Gastrocnemius medialis (tissue), 4 donors: ENCODE measurements around the gene DSC2. TPM values are rescaled to one million over a fixed set of nuclear protein-coding genes. Genes with fewer than 3 reads are reported as not detected.

Experiments used
- ATAC-seq, 2 donors: fragments of 150-250 bp; one replicate each; pipeline ENCODE4 v1.9.1; 2016
- DNase-seq, 2 donors: peaks; one replicate each; pipeline ENCODE4 v3.0.0-alpha.2; 2019
- H3K27ac ChIP-seq, 4 donors: fragments of 200-600 bp; sonication (generic); 1 replicate in 1 of 4; 2 replicates in 3 of 4; pipeline ENCODE4 v1.5.1; 2016 to 2018; ENCODE audit warnings: mild to moderate bottlenecking in 2 of 4, moderate library complexity in 1 of 4
- H3K27me3 ChIP-seq, 3 donors: fragments of 200-600 bp; sonication (generic) in 2 of 3; 1 replicate in 1 of 3; 2 replicates in 2 of 3; pipeline versions ENCODE4 v1.5.1 to v1.6.0; 2016 to 2019; ENCODE audit warnings: mild to moderate bottlenecking in 1 of 3, moderate library complexity in 1 of 3
- H3K36me3 ChIP-seq, 2 donors: fragments of 200-600 bp; sonication (generic) in 1 of 2; one replicate each; pipeline ENCODE4 v1.5.1; 2017 to 2018
- H3K4me1 ChIP-seq, 2 donors: fragments of 200-600 bp; sonication (generic) in 1 of 2; one replicate each; pipeline ENCODE4 v1.5.1; 2016 to 2017; ENCODE audit warnings: mild to moderate bottlenecking in 2 of 2
- H3K4me3 ChIP-seq, 4 donors: fragments of 200-600 bp; sonication (generic) in 3 of 4; 1 replicate in 1 of 4; 2 replicates in 3 of 4; pipeline ENCODE4 v1.5.1; 2016 to 2019; ENCODE audit warnings: mild to moderate bottlenecking in 2 of 4
- H3K9me3 ChIP-seq, 3 donors: fragments of 200-600 bp; sonication (generic) in 2 of 3; 1 replicate in 1 of 3; 2 replicates in 2 of 3; pipeline ENCODE4 v1.5.1; 2016 to 2019
- CTCF ChIP-seq, 5 experiments: fragments of 450-650 bp in 3 of 5; fragments of 200-600 bp in 2 of 5; sonication (generic) in 2 of 5; IDR thresholded peaks in 4 of 5; conservative IDR thresholded peaks in 1 of 5; 1 replicate in 4 of 5; 2 replicates in 1 of 5; pipeline ENCODE4 v1.5.1; 2016 to 2019; ENCODE audit warnings: antibody characterized with exemption in 5 of 5, mild to moderate bottlenecking in 3 of 5, moderate library complexity in 3 of 5
- POLR2A ChIP-seq, 2 donors: fragments of 450-650 bp; IDR thresholded peaks; one replicate each; pipeline ENCODE4 v1.6.1; 2017; ENCODE audit warnings: antibody characterized with exemption in 2 of 2, mild to moderate bottlenecking in 2 of 2, moderate library complexity in 2 of 2
- in situ Hi-C, 4 donors: fragments of 200-750 bp; cut with MboI; loops; one replicate each; pipeline versions ENCODE4 v1.15.0 to v1.8.0; 2017; ENCODE audit warnings: low sequenced_read_pairs in 4 of 4
- intact Hi-C: fragments of 100-400 bp; cut with DNase I; formaldehyde crosslinking; loops from one replicate; pipeline ENCODE4 v1.15.1; 2023; ENCODE audit warnings: low total_unique reads
- total RNA-seq, 4 donors: library from RNA; depleted of rRNA; stranded (reverse); fragments of >200 nt; gene quantifications; one replicate each; pipeline versions ENCODE4 v1.1.0 to v1.2.3, GENCODE V29; 2016

The DSC2 gene
- total RNA-seq, 4 donors from 2014 or later, result 0.56 to 1.2 (median 0.73) TPM

GRCh38 chr18:31099450-31100230 lies 2.6 kb downstream of the DSC2 start:
- DNase-seq (no peak), ATAC-seq (no peak)
- Histone ChIP-seq H3K4me3 (no peak overlapping the region), H3K27me3 (peaks cover 0 to 15% (median 6%) of the 10 kb centered on the region in 3 donors), H3K27ac (no peak overlapping the region), H3K4me1 (no peaks in the 10 kb centered on the region), H3K9me3 (no peaks in the 10 kb centered on the region), H3K36me3 (no peaks in the 10 kb centered on the region)
- intact Hi-C loops (no loop called here), in situ Hi-C loops (loop anchor here in 1 of 4 donors (25.0 kb wide), 1 partner anchor 88 kb away; no protein-coding TSS in a partner anchor)
- TF ChIP-seq POLR2A (IDR thresholded peaks at IDR 0.05) (no peak), CTCF (IDR thresholded peaks at IDR 0.05 in 4 of 5, conservative IDR thresholded peaks at IDR 0.05 in 1 of 5) (no peak)

GRCh38 chr18:31098878-31099277 lies 3.3 kb downstream of the DSC2 start:
- no peaks in the 10 kb centered on the region for H3K4me1 ChIP-seq
- no peak overlapping the region for H3K27ac ChIP-seq
- DNase-seq (no peak), ATAC-seq (no peak)
- TF ChIP-seq CTCF (IDR thresholded peaks at IDR 0.05 in 4 of 5, conservative IDR thresholded peaks at IDR 0.05 in 1 of 5) (no peak), POLR2A (IDR thresholded peaks at IDR 0.05) (no peak)
- H3K36me3 ChIP-seq, result no peaks in the 10 kb centered on the region
- no peak overlapping the region for H3K4me3 ChIP-seq
- H3K9me3 ChIP-seq, result no peaks in the 10 kb centered on the region
- in situ Hi-C loops (loop anchor here in 1 of 4 donors (25.0 kb wide), 1 partner anchor 88 kb away; no protein-coding TSS in a partner anchor), intact Hi-C loops (no loop called here)
- peaks cover 0 to 15% (median 6%) of the 10 kb centered on the region in 3 donors for H3K27me3 ChIP-seq

- Histone ChIP-seq H3K36me3 (no peaks in the 10 kb centered on the region), H3K4me3 (no peak overlapping the region), H3K27ac (no peak overlapping the region), H3K27me3 (peaks cover 0 to 15% (median 6%) of the 10 kb centered on the region in 3 donors), H3K4me1 (no peaks in the 10 kb centered on the region), H3K9me3 (no peaks in the 10 kb centered on the region)
- ATAC-seq (no peak), DNase-seq (no peak)
- in situ Hi-C loops, result loop anchor here in 1 of 4 donors (25.0 kb wide), 1 partner anchor 90 kb away; no protein-coding TSS in a partner anchor
- intact Hi-C loops, result no loop called here
- TF ChIP-seq POLR2A (IDR thresholded peaks at IDR 0.05) (no peak), CTCF (IDR thresholded peaks at IDR 0.05 in 4 of 5, conservative IDR thresholded peaks at IDR 0.05 in 1 of 5) (no peak)
These were observed 4.6 kb downstream of the DSC2 start for GRCh38 chr18:31097666-31098065.

- H3K27ac ChIP-seq, result no peak overlapping the region
- no peaks in the 10 kb centered on the region for H3K36me3 ChIP-seq
- intact Hi-C loops, result no loop called here
- no peaks in the 10 kb centered on the region for H3K9me3 ChIP-seq
- in situ Hi-C loops, result loop anchor here in 1 of 4 donors (25.0 kb wide), 1 partner anchor 93 kb away; no protein-coding TSS in a partner anchor
- no peak for DNase-seq
- no peaks in the 10 kb centered on the region for H3K4me1 ChIP-seq
- H3K27me3 ChIP-seq, result peaks cover 0 to 2% (median 0%) of the 10 kb centered on the region in 3 donors
- H3K4me3 ChIP-seq, result no peak overlapping the region
- ATAC-seq, result no peak
- no peak for TF ChIP-seq POLR2A (IDR thresholded peaks at IDR 0.05)
- TF ChIP-seq CTCF (IDR thresholded peaks at IDR 0.05 in 4 of 5, conservative IDR thresholded peaks at IDR 0.05 in 1 of 5), result no peak
These were observed 8.3 kb downstream of the DSC2 start for GRCh38 chr18:31093880-31094279.
